BLaER1 treated with 17β-estradiol and CSF1 and Interleukin-3, amounts not matched to agents 10 nM and 100 nM (cell line): ENCODE measurements around the gene AMER2.
A peak's percentile ranks its signal among the peaks of the same experiment; 100 is the strongest.

Experiments
- H3K27ac ChIP-seq, 11 experiments: shearing (Covaris generic); formaldehyde crosslinking; 2 replicates each; pipeline ENCODE4 v1.8.1; 2022
- H3K27me3 ChIP-seq, 11 experiments: shearing (Covaris generic); formaldehyde crosslinking; 2 replicates each; pipeline ENCODE4 v1.8.1; 2022
- H3K36me3 ChIP-seq, 11 experiments: shearing (Covaris generic); formaldehyde crosslinking; 2 replicates each; pipeline ENCODE4 v1.8.1; 2022
- H3K4me1 ChIP-seq, 10 experiments: shearing (Covaris generic); formaldehyde crosslinking; 2 replicates each; pipeline ENCODE4 v1.8.1; 2022
- H3K4me2 ChIP-seq, 11 experiments: shearing (Covaris generic); formaldehyde crosslinking; 2 replicates each; pipeline ENCODE4 v1.8.1; 2022
- H3K4me3 ChIP-seq, 10 experiments: shearing (Covaris generic); formaldehyde crosslinking; 2 replicates each; pipeline ENCODE4 v1.8.1; 2022
- H3K9ac ChIP-seq, 11 experiments: shearing (Covaris generic); formaldehyde crosslinking; 2 replicates each; pipeline ENCODE4 v1.8.1; 2022
- H3K9me3 ChIP-seq, 11 experiments: shearing (Covaris generic); formaldehyde crosslinking; replicated peaks in 1 of 11; 2 replicates each; pipeline ENCODE4 v1.8.1; 2022
- H4K20me1 ChIP-seq, 11 experiments: shearing (Covaris generic); formaldehyde crosslinking; 2 replicates each; pipeline ENCODE4 v1.8.1; 2022
- Cebpa-rat ChIP-seq, 11 experiments: shearing (Covaris generic); IDR thresholded peaks; 2 replicates each; pipeline ENCODE4 v1.8.1; 2022

Gene AMER2

GRCh38 chr13:25190771-25191170, 18.7 kb upstream of the AMER2 start:
- no peaks in the 10 kb centered on the region for H3K27me3 ChIP-seq
- no peaks in the 10 kb centered on the region for H3K36me3 ChIP-seq
- H3K4me3 ChIP-seq = no peak overlapping the region
- no peak overlapping the region for H3K9ac ChIP-seq
- H3K4me1 ChIP-seq = peaks cover 0 to 11% (median 4%) of the 10 kb centered on the region in 10 experiments; a peak in 6 of 20 replicates
- no peak overlapping the region for H3K27ac ChIP-seq
- H3K9me3 ChIP-seq = peaks cover 0 to 25% (median 16%) of the 10 kb centered on the region in 11 experiments; a peak in 16 of 22 replicates
- TF ChIP-seq Cebpa-rat (IDR thresholded peaks at IDR 0.05) = no peak
- no peak overlapping the region for H3K4me2 ChIP-seq
- H4K20me1 ChIP-seq = no peaks in the 10 kb centered on the region

DNA sequence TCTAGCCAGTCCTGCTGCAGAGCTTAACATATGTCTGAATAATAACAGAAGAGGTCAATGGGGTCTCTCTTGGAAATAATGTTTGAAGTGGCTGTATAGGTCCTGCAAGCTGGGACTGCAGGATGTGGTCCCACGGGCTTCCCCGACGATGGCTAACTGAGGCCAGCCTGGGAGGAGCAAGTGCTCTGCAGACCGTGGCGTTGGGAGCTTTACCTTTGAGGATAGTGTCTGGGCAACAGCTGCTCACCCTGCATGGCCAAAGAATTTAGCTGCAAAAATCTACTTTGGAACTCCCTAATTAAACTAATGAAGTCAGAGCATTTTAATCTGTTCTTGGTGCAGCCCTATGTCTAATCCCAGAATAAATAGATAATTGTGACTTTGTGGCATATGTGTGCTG, 18.2 kb upstream of the AMER2 start:
- no peak for TF ChIP-seq Cebpa-rat (IDR thresholded peaks at IDR 0.05)
- H3K9ac ChIP-seq = no peak overlapping the region
- H3K4me3 ChIP-seq = no peak overlapping the region
- no peaks in the 10 kb centered on the region for H3K27me3 ChIP-seq
- peak overlapping the region in 6 of 11 experiments; percentile 4 to 44 (median 28); a peak in 6 of 22 replicates for H3K4me2 ChIP-seq
- no peaks in the 10 kb centered on the region for H4K20me1 ChIP-seq
- no peak overlapping the region for H3K27ac ChIP-seq
- H3K9me3 ChIP-seq = peaks cover 0 to 27% (median 20%) of the 10 kb centered on the region in 11 experiments; a peak in 16 of 22 replicates
- H3K36me3 ChIP-seq = no peaks in the 10 kb centered on the region
- peaks cover 0 to 13% (median 4%) of the 10 kb centered on the region in 10 experiments; a peak in 7 of 20 replicates for H3K4me1 ChIP-seq

DNA sequence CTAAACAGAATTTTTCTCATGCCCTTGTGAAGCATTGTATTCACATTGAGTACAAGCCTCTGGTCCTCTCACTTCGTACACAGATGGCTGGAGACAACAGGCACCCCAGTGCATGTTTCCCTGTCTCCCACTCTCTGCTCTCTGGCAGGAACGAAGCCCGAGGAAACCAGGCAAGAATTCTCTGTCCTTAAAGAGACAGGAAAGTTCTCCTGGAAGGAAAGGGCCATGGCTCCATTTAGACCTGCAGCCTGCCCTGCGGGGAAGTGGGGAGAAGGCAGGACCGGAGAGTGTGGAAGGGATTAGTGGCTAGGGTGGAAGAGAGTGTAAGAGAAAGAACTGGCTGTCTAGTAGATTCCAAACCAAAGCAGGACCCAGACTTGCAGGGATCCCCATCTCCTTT, 15.5 kb upstream of the AMER2 start:
- peaks cover 0 to 18% (median 4%) of the 10 kb centered on the region in 10 experiments; a peak in 10 of 20 replicates for H3K4me1 ChIP-seq
- no peak overlapping the region for H3K4me2 ChIP-seq
- H3K9ac ChIP-seq = no peak overlapping the region
- H3K27ac ChIP-seq = no peak overlapping the region
- H3K4me3 ChIP-seq = no peak overlapping the region
- H3K27me3 ChIP-seq = no peaks in the 10 kb centered on the region
- H3K36me3 ChIP-seq = no peaks in the 10 kb centered on the region
- peaks cover 6 to 45% (median 23%) of the 10 kb centered on the region in 11 experiments; a peak in 16 of 22 replicates for H3K9me3 ChIP-seq
- H4K20me1 ChIP-seq = no peaks in the 10 kb centered on the region
- TF ChIP-seq Cebpa-rat (IDR thresholded peaks at IDR 0.05) = no peak

- Histone ChIP-seq H3K36me3 (no peaks in the 10 kb centered on the region), H3K27ac (no peak overlapping the region), H3K9me3 (peaks cover 6 to 46% (median 23%) of the 10 kb centered on the region in 11 experiments; a peak in 16 of 22 replicates), H4K20me1 (no peaks in the 10 kb centered on the region), H3K4me1 (peaks cover 11 to 32% (median 17%) of the 10 kb centered on the region in 10 experiments), H3K4me2 (no peak overlapping the region), H3K27me3 (no peaks in the 10 kb centered on the region), H3K9ac (no peak overlapping the region), H3K4me3 (no peak overlapping the region)
- TF ChIP-seq Cebpa-rat (IDR thresholded peaks at IDR 0.05) = no peak
These were observed 14.1 kb upstream of the AMER2 start for GRCh38 chr13:25186187-25186586.

GRCh38 chr13:25181597-25181996, 9.5 kb upstream of the AMER2 start:
- peaks cover 28 to 50% (median 40%) of the 10 kb centered on the region in 10 experiments for H3K4me1 ChIP-seq
- H3K4me2 ChIP-seq = peak overlapping the region; percentile 69 to 90 (median 77)
- H3K4me3 ChIP-seq = peak overlapping the region in 5 of 10 experiments; percentile 7 to 35 (median 12); a peak in 4 of 20 replicates
- H3K36me3 ChIP-seq = peaks cover 0 to 12% (median 0%) of the 10 kb centered on the region in 11 experiments; a peak in 2 of 22 replicates
- H3K9ac ChIP-seq = peak overlapping the region in 10 of 11 experiments; percentile 18 to 69 (median 54); a peak in 19 of 22 replicates
- no peaks in the 10 kb centered on the region for H3K27me3 ChIP-seq
- no peak for TF ChIP-seq Cebpa-rat (IDR thresholded peaks at IDR 0.05)
- H3K9me3 ChIP-seq = peaks cover 36 to 68% (median 53%) of the 10 kb centered on the region in 11 experiments
- no peaks in the 10 kb centered on the region for H4K20me1 ChIP-seq
- peak overlapping the region; percentile 14 to 80 (median 63); a peak in 20 of 22 replicates for H3K27ac ChIP-seq

DNA sequence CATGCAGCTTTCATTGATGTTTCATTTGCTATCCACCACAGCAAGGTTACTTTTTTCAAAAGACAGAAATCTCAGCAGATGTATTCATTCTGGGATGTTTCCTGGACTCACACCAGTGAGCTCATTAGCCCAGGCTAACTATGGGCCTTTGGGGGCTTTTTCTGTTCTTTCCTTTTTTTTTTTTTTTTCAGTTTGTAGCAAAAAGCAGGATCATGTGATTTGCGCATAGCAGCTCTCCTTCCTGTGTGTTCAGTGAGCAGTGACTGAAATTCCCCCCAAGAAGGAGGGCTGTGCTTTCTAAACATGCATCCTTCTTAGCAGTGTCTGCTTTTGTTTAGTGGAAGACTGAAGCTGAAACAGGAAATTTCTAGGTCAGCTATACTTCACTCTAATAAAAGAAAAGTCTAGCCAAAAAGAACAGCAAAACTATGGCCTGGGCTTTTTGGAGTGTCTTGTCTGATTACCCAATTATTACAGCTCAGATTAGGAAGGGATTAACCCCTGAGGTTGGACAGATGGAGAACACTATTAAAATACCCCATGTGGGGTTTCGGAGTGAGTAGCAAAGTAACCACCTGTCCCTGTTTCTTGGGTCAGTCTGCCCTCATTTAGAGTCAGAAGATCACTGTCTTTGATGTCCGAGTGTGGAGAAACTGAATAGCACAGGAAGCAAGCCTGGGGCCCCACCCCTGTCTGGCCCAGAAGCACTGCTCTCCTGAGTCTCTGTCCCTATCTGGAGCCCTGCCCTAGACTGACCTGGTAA, 8.9 kb upstream of the AMER2 start:
- peak overlapping the region; percentile 69 to 90 (median 77) for H3K4me2 ChIP-seq
- no peaks in the 10 kb centered on the region for H3K27me3 ChIP-seq
- H3K9ac ChIP-seq = peak overlapping the region in 10 of 11 experiments; percentile 18 to 69 (median 54); a peak in 19 of 22 replicates
- peaks cover 28 to 50% (median 40%) of the 10 kb centered on the region in 10 experiments for H3K4me1 ChIP-seq
- H4K20me1 ChIP-seq = no peaks in the 10 kb centered on the region
- peak overlapping the region in 8 of 10 experiments; percentile 7 to 35 (median 28); a peak in 9 of 20 replicates for H3K4me3 ChIP-seq
- H3K27ac ChIP-seq = peak overlapping the region; percentile 14 to 80 (median 63); a peak in 20 of 22 replicates
- H3K36me3 ChIP-seq = peaks cover 0 to 12% (median 0%) of the 10 kb centered on the region in 11 experiments; a peak in 2 of 22 replicates
- H3K9me3 ChIP-seq = peaks cover 43 to 68% (median 56%) of the 10 kb centered on the region in 11 experiments
- TF ChIP-seq Cebpa-rat (IDR thresholded peaks at IDR 0.05) = no peak; a peak in 1 of 22 replicates

DNA sequence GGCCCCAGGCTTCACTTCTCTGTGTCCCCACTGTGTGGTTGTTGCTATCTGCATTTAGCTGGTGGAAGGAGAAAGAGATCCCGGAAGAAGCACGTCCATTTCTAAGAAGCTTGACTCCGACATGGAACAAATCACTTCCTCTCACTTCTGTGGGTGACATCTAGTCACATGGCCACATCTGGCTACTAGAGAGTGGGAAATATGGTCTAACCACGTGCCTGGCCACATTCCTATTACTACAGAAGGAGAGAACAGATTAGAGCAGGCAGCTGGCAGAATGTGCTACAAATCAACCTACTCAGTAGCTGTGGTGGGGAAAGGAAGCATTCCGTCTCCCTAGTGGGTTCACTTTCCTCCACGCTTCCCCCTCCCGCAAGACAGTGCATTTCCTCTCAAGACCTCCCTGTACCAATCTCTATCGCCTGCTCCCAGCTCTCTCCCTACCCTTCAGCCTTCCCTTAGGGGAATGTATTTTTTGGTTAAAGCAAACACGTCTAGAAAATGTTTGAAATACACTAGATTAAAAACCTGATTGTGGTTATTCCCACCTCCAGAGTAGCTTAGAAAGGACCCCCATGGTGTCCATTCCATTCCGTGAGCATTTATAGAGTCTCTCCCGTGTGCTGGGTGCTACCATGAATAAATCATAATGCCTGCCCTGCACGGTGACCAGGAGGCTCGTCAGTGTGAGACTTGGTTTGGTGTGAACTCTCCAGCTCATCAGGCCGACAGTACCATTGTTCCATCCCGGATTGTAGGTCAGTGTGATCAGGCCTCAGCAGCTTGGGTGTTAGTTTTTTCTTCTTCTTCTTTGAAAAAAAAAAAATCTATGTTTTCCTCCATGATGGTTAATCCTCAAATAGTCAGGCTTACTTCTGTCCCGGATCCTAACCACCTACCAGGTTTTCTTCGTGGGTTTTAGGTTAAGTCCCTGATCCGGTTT, 8.0 kb upstream of the AMER2 start:
- Histone ChIP-seq H3K27me3 (no peaks in the 10 kb centered on the region), H3K4me1 (peaks cover 28 to 43% (median 40%) of the 10 kb centered on the region in 10 experiments), H3K4me3 (peak overlapping the region in 7 of 10 experiments; percentile 6 to 35 (median 18); a peak in 10 of 20 replicates), H3K9me3 (peaks cover 50 to 69% (median 56%) of the 10 kb centered on the region in 11 experiments), H3K9ac (peak overlapping the region in 9 of 11 experiments; percentile 6 to 69 (median 57); a peak in 14 of 22 replicates), H4K20me1 (no peaks in the 10 kb centered on the region), H3K36me3 (peaks cover 0 to 12% (median 0%) of the 10 kb centered on the region in 11 experiments; a peak in 2 of 22 replicates), H3K27ac (peak overlapping the region; percentile 14 to 80 (median 63); a peak in 19 of 22 replicates), H3K4me2 (peak overlapping the region; percentile 69 to 90 (median 77))
- TF ChIP-seq Cebpa-rat (IDR thresholded peaks at IDR 0.05) = no peak

- TF ChIP-seq Cebpa-rat (IDR thresholded peaks at IDR 0.05) = no peak
- Histone ChIP-seq H3K36me3 (peaks cover 0 to 12% (median 0%) of the 10 kb centered on the region in 11 experiments; a peak in 2 of 22 replicates), H3K4me3 (peak overlapping the region in 2 of 10 experiments; percentile 31 to 35; a peak in 6 of 20 replicates), H3K27ac (peak overlapping the region in 3 of 11 experiments; percentile 68 to 77 (median 73); a peak in 2 of 22 replicates), H3K4me1 (peaks cover 28 to 43% (median 40%) of the 10 kb centered on the region in 10 experiments), H3K27me3 (peaks cover 0 to 4% (median 1%) of the 10 kb centered on the region in 11 experiments; a peak in 9 of 22 replicates), H3K4me2 (peak overlapping the region in 10 of 11 experiments; percentile 69 to 90 (median 76); a peak in 17 of 22 replicates), H3K9ac (no peak overlapping the region), H3K9me3 (peaks cover 48 to 65% (median 57%) of the 10 kb centered on the region in 11 experiments), H4K20me1 (no peaks in the 10 kb centered on the region)
These were observed 6.9 kb upstream of the AMER2 start for GRCh38 chr13:25179011-25179410.
